PC-3 (cell line): ENCODE data around the gene SMARCD2.

Source experiments
- CTCF ChIP-seq: fragments of 300-600 bp; sonication (generic); conservative IDR thresholded peaks from 2 replicates; pipeline ENCODE4 v1.5.1; 2017; ENCODE audit warnings: antibody characterized with exemption, low read depth, mild to moderate bottlenecking, low read length
- EZH2phosphoT487 ChIP-seq: fragments of 300-600 bp; sonication (generic); IDR thresholded peaks from 2 replicates; pipeline ENCODE4 v1.6.1; 2018; ENCODE audit warnings: mild to moderate bottlenecking, antibody characterized with exemption, low read length, borderline replicate concordance

- TF ChIP-seq EZH2phosphoT487 (no peak), CTCF (no peak)
Measured at GRCh38 chr17:63859257-63859656, 16.8 kb upstream of the SMARCD2 start.
